ENCODE results near the gene COX7B2. TPM values are rescaled to one million over a fixed set of nuclear protein-coding genes. Genes with fewer than 3 reads are reported as not detected.

COX7B2 gene
- total and polyA plus RNA-seq, 9 of the 15 experiments (the other 6 are each of a cell fraction or from before 2014, with no cell fraction given): 0.33 to 3.5 (median 0.67) TPM; not detected in 3

- ATAC-seq: no peak
- FAIRE-seq: no peak
- Histone ChIP-seq H3K79me2 (ENCODE audit: control insufficient read depth, insufficient read depth, low read length) (no peaks in the 10 kb centered on the region), H3K4me2 (ENCODE audit: insufficient read depth, low read length) (no peak overlapping the region), H2AFZ (ENCODE audit: low read depth, low read length) (no peak overlapping the region), H4K20me1 (replicated peaks; ENCODE audit: control insufficient read depth, insufficient read depth, low read length) (no peaks in the 10 kb centered on the region), H3K9me3 (replicated peaks; ENCODE audit: control insufficient read depth, insufficient read depth, low read depth, low read length) (no peaks in the 10 kb centered on the region), H3K9ac (ENCODE audit: insufficient read depth in 1 of 2, low read depth in 2 of 2, low read length in 2 of 2) (no peak overlapping the region), H3K27me3 (ENCODE audit: control insufficient read depth in 2 of 2, insufficient read depth in 2 of 2, low read length in 2 of 2) (no peaks in the 10 kb centered on the region), H3K27ac (ENCODE audit: extremely low read depth, low read depth, low read length) (no peak overlapping the region), H3K9me1 (ENCODE audit: control insufficient read depth, insufficient read depth, low read length) (no peaks in the 10 kb centered on the region), H3K36me3 (ENCODE audit: control insufficient read depth, insufficient read depth, low read length) (no peaks in the 10 kb centered on the region), H3K4me1 (replicated peaks in 1 of 2; ENCODE audit: control insufficient read depth in 2 of 2, insufficient read depth in 2 of 2, low read length in 2 of 2) (no peaks in the 10 kb centered on the region), H3K4me3 (no peak overlapping the region)
- BruUV-seq (replicated peaks): no TSS peak
- in situ Hi-C loops (cut with MboI): no loop called here
- DNase-seq (ENCODE audit: extremely low read depth in 1 of 4, low spot score in 3 of 4): no peak
- CTCF ChIA-PET (ENCODE audit: low intra/inter-chr PET ratio): no interaction called here
- intact Hi-C loops (cut with micrococcal nuclease): no loop called here
- 0% methylated on average over 1 of the region's 1 CpG for WGBS (ENCODE audit: insufficient coverage, low coverage, missing lambda C conversion rate)
- POLR2A ChIA-PET: no interaction called here
- TF ChIP-seq E2F1 (CRISPR knock-in tag; IDR thresholded peaks at IDR 0.05) (no peak), PTRF (tag; IDR thresholded peaks at IDR 0.05) (no peak), ZBTB17 (CRISPR knock-in tag; IDR thresholded peaks at IDR 0.05) (no peak), ZNF174 (CRISPR knock-in tag; IDR thresholded peaks at IDR 0.05) (no peak), MLLT1 (IDR thresholded peaks at IDR 0.05) (no peak), NCOA4 (IDR thresholded peaks at IDR 0.05; ENCODE audit: partially characterized antibody) (no peak), ZSCAN32 (CRISPR knock-in tag; IDR thresholded peaks at IDR 0.05) (no peak), EZH2 (IDR thresholded peaks at IDR 0.05; ENCODE audit: borderline replicate concordance, low read depth, low read length) (no peak), HSF4 (CRISPR knock-in tag; IDR thresholded peaks at IDR 0.05; ENCODE audit: borderline replicate concordance) (no peak), CHD2 (IDR thresholded peaks at IDR 0.05; ENCODE audit: low read depth, low read length) (no peak), HMGXB4 (CRISPR knock-in tag; IDR thresholded peaks at IDR 0.05) (no peak)
Measured at GRCh38 chr4:46944345-46944744, 35.3 kb upstream of the COX7B2 start.
